Natural killer cell (primary cell): ENCODE results near the gene SLCO1B3. TPM values are rescaled to one million over a fixed set of nuclear protein-coding genes. Genes with fewer than 3 reads are reported as not detected.

Experiments used
- ATAC-seq, 3 donors: fragments of 150-1000 bp in 2 of 3; fragments of 200-7000 bp in 1 of 3; cut with Tn5 transposase; 1 replicate in 1 of 3; 2 replicates in 2 of 3; pipeline ENCODE4 v1.10.0; 2021; ENCODE audit warnings: mild to moderate bottlenecking in 2 of 3, moderate library complexity in 2 of 3
- DNase-seq, 2 donors: peaks; one replicate each; pipeline versions ENCODE4 v3.0.0 to v3.0.0-alpha.2; 2013 to 2021; ENCODE audit warnings: mixed read lengths in 1 of 2
- H3K27ac ChIP-seq: one replicate; pipeline ENCODE4 v1.5.1; 2013; ENCODE audit warnings: mild to moderate bottlenecking, low read length
- H3K27me3 ChIP-seq: one replicate; pipeline ENCODE4 v1.6.1; 2013; ENCODE audit warnings: low read length; ENCODE audit not compliant: control insufficient read depth, insufficient read depth
- H3K36me3 ChIP-seq: one replicate; pipeline ENCODE4 v1.6.1; 2013; ENCODE audit warnings: low read length; ENCODE audit not compliant: control insufficient read depth, insufficient read depth
- H3K4me1 ChIP-seq: one replicate; pipeline ENCODE4 v1.6.1; 2013; ENCODE audit warnings: low read length; ENCODE audit not compliant: control insufficient read depth, insufficient read depth
- H3K4me3 ChIP-seq: one replicate; pipeline ENCODE4 v1.5.1; 2013; ENCODE audit warnings: low read length
- H3K9me3 ChIP-seq: one replicate; pipeline ENCODE4 v1.6.1; 2013; ENCODE audit warnings: low read length; ENCODE audit not compliant: control insufficient read depth, insufficient read depth
- H3K27ac Mint-ChIP-seq, 2 donors: one replicate each; pipeline ENCODE4 v1.8.0; 2022; ENCODE audit warnings: mild to moderate bottlenecking in 2 of 2, mixed read lengths in 2 of 2, moderate library complexity in 1 of 2
- H3K27me3 Mint-ChIP-seq, 2 donors: one replicate each; pipeline ENCODE4 v1.8.0; 2022; ENCODE audit warnings: low read depth in 2 of 2, mixed read lengths in 2 of 2
- H3K36me3 Mint-ChIP-seq: one replicate; pipeline ENCODE4 v1.8.0; 2022; ENCODE audit warnings: mixed read lengths
- H3K4me1 Mint-ChIP-seq, 2 donors: one replicate each; pipeline ENCODE4 v1.8.0; 2022; ENCODE audit warnings: mixed read lengths in 2 of 2
- H3K4me3 Mint-ChIP-seq: one replicate; pipeline ENCODE4 v1.8.0; 2022; ENCODE audit warnings: mild to moderate bottlenecking, moderate library complexity, mixed read lengths
- H3K9me3 Mint-ChIP-seq, 2 donors: one replicate each; pipeline ENCODE4 v1.8.0; 2022; ENCODE audit warnings: mixed read lengths in 2 of 2
- CTCF ChIP-seq: fragments of 200-600 bp; IDR thresholded peaks from one replicate; pipeline ENCODE4 v1.8.0; 2022; ENCODE audit warnings: antibody characterized with exemption
- WGBS: methylation state at CpG from one replicate; pipeline ENCODE4 v1.1.7; 2013; ENCODE audit warnings: missing lambda C conversion rate; ENCODE audit not compliant: insufficient coverage; 5-methylcytosine and 5-hydroxymethylcytosine counted together
- intact Hi-C: fragments of 100-400 bp; cut with micrococcal nuclease; formaldehyde crosslinking; loops from one replicate; pipeline ENCODE4 v1.14.2; 2022
- total RNA-seq, 4 donors: library from RNA; stranded (reverse); fragments of 120-200 nt in 1 of 4; gene quantifications; one replicate each; pipeline versions ENCODE4 v1.2.3 to v1.2.4, GENCODE V29; 2013 to 2022

The SLCO1B3 gene
- total RNA-seq, 3 donors from 2014 or later (not counting 1 experiment from before 2014, with no cell fraction given), result not detected

- ATAC-seq (no peak), DNase-seq (no peak)
- Mint-ChIP-seq H3K27ac (no peak overlapping the region), H3K4me3 (no peak overlapping the region), H3K4me1 (no peaks in the 10 kb centered on the region), H3K9me3 (peaks cover 13 to 21% of the 10 kb centered on the region in 2 donors), H3K36me3 (no peaks in the 10 kb centered on the region), H3K27me3 (no peaks in the 10 kb centered on the region)
- no peaks in the 10 kb centered on the region for H3K36me3 ChIP-seq
- no peaks in the 10 kb centered on the region for H3K27me3 ChIP-seq
- no peak overlapping the region for H3K27ac ChIP-seq
- no peak overlapping the region for H3K4me3 ChIP-seq
- H3K4me1 ChIP-seq, result no peaks in the 10 kb centered on the region
- intact Hi-C loops, result no loop called here
- H3K9me3 ChIP-seq, result no peaks in the 10 kb centered on the region
- TF ChIP-seq CTCF, result no peak
- WGBS, result 85% methylated on average over 2 of the region's 2 CpGs
Observed at GRCh38 chr12:20885552-20885951, 75.0 kb downstream of the SLCO1B3 start.

GRCh38 chr12:20917269-20917668 lies 106.8 kb downstream of the SLCO1B3 start:
- H3K9me3 Mint-ChIP-seq, result peaks cover 18 to 23% of the 10 kb centered on the region in 2 donors
- intact Hi-C loops, result no loop called here
- Histone ChIP-seq H3K27me3 (no peaks in the 10 kb centered on the region), H3K36me3 (no peaks in the 10 kb centered on the region), H3K27ac (no peak overlapping the region), H3K4me3 (no peak overlapping the region), H3K4me1 (no peaks in the 10 kb centered on the region), H3K9me3 (peaks cover 3% of the 10 kb centered on the region)
- H3K27me3 Mint-ChIP-seq, result no peaks in the 10 kb centered on the region
- no peaks in the 10 kb centered on the region for H3K4me1 Mint-ChIP-seq
- ATAC-seq (no peak), DNase-seq (no peak)
- no peak for TF ChIP-seq CTCF
- H3K36me3 Mint-ChIP-seq, result peaks cover 10% of the 10 kb centered on the region
- 85% methylated on average over 6 of the region's 6 CpGs for WGBS
- H3K27ac Mint-ChIP-seq, result no peak overlapping the region
- no peak overlapping the region for H3K4me3 Mint-ChIP-seq

- WGBS, result 100% methylated on average over 1 of the region's 1 CpG
- Histone ChIP-seq H3K9me3 (peaks cover 3% of the 10 kb centered on the region), H3K4me1 (no peaks in the 10 kb centered on the region), H3K4me3 (no peak overlapping the region), H3K36me3 (no peaks in the 10 kb centered on the region), H3K27ac (no peak overlapping the region), H3K27me3 (no peaks in the 10 kb centered on the region)
- DNase-seq (no peak), ATAC-seq (no peak)
- intact Hi-C loops, result no loop called here
- no peak for TF ChIP-seq CTCF
- H3K4me3 Mint-ChIP-seq, result no peak overlapping the region
- no peak overlapping the region for H3K27ac Mint-ChIP-seq
- H3K9me3 Mint-ChIP-seq, result peaks cover 19 to 24% of the 10 kb centered on the region in 2 donors
- no peaks in the 10 kb centered on the region for H3K27me3 Mint-ChIP-seq
- peaks cover 10% of the 10 kb centered on the region for H3K36me3 Mint-ChIP-seq
- H3K4me1 Mint-ChIP-seq, result no peaks in the 10 kb centered on the region
Observed at GRCh38 chr12:20917819-20918218, 107.3 kb downstream of the SLCO1B3 start.

GRCh38 chr12:20931894-20932293 lies 121.4 kb downstream of the SLCO1B3 start:
- H3K27me3 ChIP-seq, result no peaks in the 10 kb centered on the region
- H3K9me3 Mint-ChIP-seq, result peaks cover 19 to 41% of the 10 kb centered on the region in 2 donors
- no peak for TF ChIP-seq CTCF
- peaks cover 16% of the 10 kb centered on the region for H3K36me3 Mint-ChIP-seq
- no peak for ATAC-seq
- no peak for DNase-seq
- H3K9me3 ChIP-seq, result no peaks in the 10 kb centered on the region
- no peak overlapping the region for H3K4me3 ChIP-seq
- no peaks in the 10 kb centered on the region for H3K27me3 Mint-ChIP-seq
- H3K4me1 Mint-ChIP-seq, result no peaks in the 10 kb centered on the region
- 89% methylated on average over 4 of the region's 4 CpGs for WGBS
- no peak overlapping the region for H3K4me3 Mint-ChIP-seq
- no peaks in the 10 kb centered on the region for H3K36me3 ChIP-seq
- H3K4me1 ChIP-seq, result no peaks in the 10 kb centered on the region
- intact Hi-C loops, result no loop called here
- no peak overlapping the region for H3K27ac Mint-ChIP-seq
- H3K27ac ChIP-seq, result no peak overlapping the region
